HCT116 (cell line): ENCODE results near the gene PDE4D. TPM values are rescaled to one million over a fixed set of nuclear protein-coding genes. Genes with fewer than 3 reads are reported as not detected.

Experiments
- ATAC-seq: fragments of 200-7000 bp; cut with Tn5 transposase; 2 replicates; pipeline ENCODE4 v1.9.1; 2020; ENCODE audit warnings: mild to moderate bottlenecking, moderate library complexity
- BruUV-seq: library from RNA; stranded (reverse); fragments of 400-500 nt; replicated peaks from 2 replicates; lab custom pipeline; 2021; lab: Mats Ljungman, UMichigan
- CTCF ChIA-PET: fragments of 300-600 bp; sonication (Branson Sonifier 250); formaldehyde crosslinking; loops from one replicate; lab custom pipeline; 2021; ENCODE audit warnings: antibody characterized with exemption; lab: Charles Lee
- POLR2A ChIA-PET: fragments of 300-600, 350-600 bp; sonication (Branson Sonifier 250); formaldehyde crosslinking; loops from one replicate; lab custom pipeline; 2021; ENCODE audit warnings: antibody characterized with exemption; lab: Charles Lee
- RAD21 ChIA-PET, 2 experiments: fragments of 300-600 bp; sonication (Branson Sonifier 250); formaldehyde crosslinking; loops; one replicate each; lab custom pipeline; 2023; ENCODE audit warnings: low total read pairs in 2 of 2; ENCODE audit not compliant: uncharacterized antibody in 2 of 2, unreplicated experiment in 2 of 2, low non-redundant PET in 1 of 2; lab: Charles Lee
- DNase-seq: peaks from one replicate; pipeline ENCODE4 v3.0.0-alpha.2; 2010; ENCODE audit warnings: low read depth, low spot score
- H2AFZ ChIP-seq: fragments of 200-600 bp; shearing (Covaris generic), sonication (generic); 2 replicates; pipeline ENCODE4 v1.6.1; 2017; ENCODE audit warnings: low read depth, mixed run types, mixed read lengths, antibody characterized with exemption, low read length; ENCODE audit not compliant: poor library complexity, severe bottlenecking
- H3K27ac ChIP-seq: 2 replicates; pipeline ENCODE4 v1.5.1; 2012; ENCODE audit warnings: low read depth, low read length
- H3K27me3 ChIP-seq: fragments of 200-600 bp; sonication (generic); 2 replicates; pipeline ENCODE4 v1.6.1; 2016; ENCODE audit warnings: mixed run types, low read length, mixed read lengths; ENCODE audit not compliant: insufficient read depth
- H3K36me3 ChIP-seq, 2 experiments: fragments of 200-500 bp in 1 of 2; fragments of 200-600 bp in 1 of 2; sonication (Bioruptor generic) in 1 of 2; sonication (generic) in 1 of 2; 2 replicates each; pipeline versions ENCODE4 v1.5.1 to v1.6.1; 2014 to 2016; ENCODE audit warnings: low read length in 2 of 2, inconsistent platforms in 1 of 2, mixed read lengths in 1 of 2, mixed run types in 1 of 2; ENCODE audit not compliant: insufficient read depth in 2 of 2, control insufficient read depth in 1 of 2
- H3K4me1 ChIP-seq, 2 experiments: fragments of 200-600 bp in 1 of 2; sonication (generic) in 1 of 2; 2 replicates each; pipeline versions ENCODE4 v1.5.1 to v1.6.1; 2012 to 2017; ENCODE audit warnings: low read length in 2 of 2, inconsistent platforms in 1 of 2, mild to moderate bottlenecking in 1 of 2, mixed read lengths in 1 of 2, mixed run types in 1 of 2, moderate library complexity in 1 of 2; ENCODE audit not compliant: insufficient read depth in 2 of 2, control insufficient read depth in 1 of 2
- H3K4me2 ChIP-seq: fragments of 200-600 bp; sonication (generic); 2 replicates; pipeline ENCODE4 v1.6.1; 2017; ENCODE audit warnings: mixed run types, low read length, mixed read lengths
- H3K4me3 ChIP-seq, 2 experiments: fragments of 200-600 bp in 1 of 2; sonication (generic) in 1 of 2; replicated peaks in 1 of 2; 2 replicates each; pipeline ENCODE4 v1.5.1; 2011 to 2016; ENCODE audit warnings: low read length in 2 of 2, control low read depth in 1 of 2, low read depth in 1 of 2, mild to moderate bottlenecking in 1 of 2, mixed read lengths in 1 of 2, mixed run types in 1 of 2
- H3K79me2 ChIP-seq: fragments of 200-600 bp; sonication (generic); 2 replicates; pipeline ENCODE4 v1.6.1; 2017; ENCODE audit warnings: mild to moderate bottlenecking, mixed run types, low read length, moderate library complexity, mixed read lengths; ENCODE audit not compliant: insufficient read depth
- H3K9ac ChIP-seq: fragments of 200-600 bp; sonication (generic); 2 replicates; pipeline ENCODE4 v1.6.1; 2016; ENCODE audit warnings: low read length, mixed read lengths
- H3K9me2 ChIP-seq: fragments of 200-600 bp; sonication (generic), shearing (Covaris generic); 2 replicates; pipeline ENCODE4 v1.6.1; 2017; ENCODE audit warnings: mixed run types, mild to moderate bottlenecking, moderate library complexity; ENCODE audit not compliant: insufficient read depth
- H3K9me3 ChIP-seq, 2 experiments: fragments of 200-500 bp in 1 of 2; fragments of 200-600 bp in 1 of 2; sonication (Bioruptor generic) in 1 of 2; sonication (generic) in 1 of 2; 2 replicates each; pipeline ENCODE4 v1.6.1; 2014 to 2017; ENCODE audit warnings: low read length in 2 of 2, mixed read lengths in 2 of 2, inconsistent platforms in 1 of 2, low read depth in 1 of 2, mild to moderate bottlenecking in 1 of 2, mixed run types in 1 of 2, moderate library complexity in 1 of 2; ENCODE audit not compliant: control insufficient read depth in 1 of 2, insufficient read depth in 1 of 2
- H4K20me1 ChIP-seq: fragments of 200-600 bp; sonication (generic), shearing (Covaris generic); 2 replicates; pipeline ENCODE4 v1.6.1; 2017; ENCODE audit warnings: mixed run types, mild to moderate bottlenecking, moderate library complexity; ENCODE audit not compliant: insufficient read depth
- CBX3 ChIP-seq: IDR thresholded peaks from 2 replicates; pipeline ENCODE4 v1.6.1; 2012; ENCODE audit warnings: low read depth
- CEBPB ChIP-seq: IDR thresholded peaks from 2 replicates; pipeline ENCODE4 v1.6.1; 2012; ENCODE audit warnings: low read depth
- EGR1 ChIP-seq: IDR thresholded peaks from 2 replicates; pipeline ENCODE4 v1.6.1; 2012; ENCODE audit warnings: low read depth
- ELF1 ChIP-seq: IDR thresholded peaks from 2 replicates; pipeline ENCODE4 v1.6.1; 2012; ENCODE audit warnings: low read depth, borderline replicate concordance
- EZH2 ChIP-seq: fragments of 200-600 bp; sonication (generic); IDR thresholded peaks from 2 replicates; pipeline ENCODE4 v1.6.1; 2017; ENCODE audit warnings: antibody characterized with exemption, mixed run types
- EZH2phosphoT487 ChIP-seq: fragments of 200-600 bp; IDR thresholded peaks from 2 replicates; pipeline ENCODE4 v1.6.1; 2018; ENCODE audit warnings: antibody characterized with exemption, borderline replicate concordance
- FOSL1 ChIP-seq: IDR thresholded peaks from 2 replicates; pipeline ENCODE4 v1.6.1; 2012; ENCODE audit warnings: low read depth
- JUND ChIP-seq: IDR thresholded peaks from 2 replicates; pipeline ENCODE4 v1.6.1; 2012
- POLR2A ChIP-seq: IDR thresholded peaks from 2 replicates; pipeline ENCODE4 v1.7.0; 2011; ENCODE audit warnings: borderline replicate concordance; ENCODE audit not compliant: insufficient read depth, insufficient read length; ENCODE audit errors: extremely low read depth
- RAD21 ChIP-seq: IDR thresholded peaks from 2 replicates; pipeline ENCODE4 v1.6.1; 2012; ENCODE audit warnings: low read depth, mild to moderate bottlenecking
- SIN3A ChIP-seq: IDR thresholded peaks from 2 replicates; pipeline ENCODE4 v1.6.1; 2012; ENCODE audit warnings: low read depth
- SRF ChIP-seq: IDR thresholded peaks from 2 replicates; pipeline ENCODE4 v1.6.1; 2012; ENCODE audit warnings: low read depth
- TCF7L2 ChIP-seq: IDR thresholded peaks from 2 replicates; pipeline ENCODE4 v1.7.0; 2011; ENCODE audit warnings: borderline replicate concordance, inconsistent platforms; ENCODE audit not compliant: insufficient read depth, insufficient read length; ENCODE audit errors: extremely low read depth
- YY1 ChIP-seq: IDR thresholded peaks from 2 replicates; pipeline ENCODE4 v1.6.1; 2011; ENCODE audit warnings: low read length, low read depth, moderate library complexity, mild to moderate bottlenecking; ENCODE audit not compliant: insufficient replicate concordance; ENCODE audit errors: extremely low read depth
- ZFX ChIP-seq: fragments of 450-650 bp; IDR thresholded peaks from 2 replicates; pipeline ENCODE4 v1.6.1; 2017
- ZNF274 ChIP-seq: fragments of 200-500 bp; sonication (Bioruptor generic); IDR thresholded peaks from 2 replicates; pipeline ENCODE4 v1.6.1; 2014; ENCODE audit warnings: mild to moderate bottlenecking, low read depth, low read length, inconsistent platforms
- intact Hi-C: fragments of 100-400 bp; cut with micrococcal nuclease; formaldehyde crosslinking; loops from 2 replicates; pipeline ENCODE4 v1.10.0; 2022
- total RNA-seq: library from RNA; stranded (reverse); gene quantifications from one replicate; pipeline ENCODE4 v1.2.1, GENCODE V29; 2021; ENCODE audit not compliant: unreplicated experiment
- TF ChIP-seq, protein P1 (sequence below), 3 experiments: fragments of 200-600 bp in 1 of 3; sonication (generic) in 1 of 3; IDR thresholded peaks in 2 of 3; conservative IDR thresholded peaks in 1 of 3; 2 replicates each; pipeline ENCODE4 v1.5.1; 2012 to 2017; ENCODE audit warnings: low read depth in 2 of 3, low read length in 2 of 3, antibody characterized with exemption in 1 of 3, borderline replicate concordance in 1 of 3, control low read depth in 1 of 3, mild to moderate bottlenecking in 1 of 3, mixed read lengths in 1 of 3, mixed run types in 1 of 3, moderate library complexity in 1 of 3; ENCODE audit not compliant: insufficient read depth in 1 of 3
- TF ChIP-seq, protein P2 (sequence below): IDR thresholded peaks from 2 replicates; pipeline ENCODE4 v1.6.1; 2012
- TF ChIP-seq, protein P3 (sequence below): IDR thresholded peaks from 2 replicates; pipeline ENCODE4 v1.6.1; 2012; ENCODE audit warnings: low read depth
- TF ChIP-seq, protein P4 (sequence below): IDR thresholded peaks from 2 replicates; pipeline ENCODE4 v1.6.1; 2011; ENCODE audit warnings: mild to moderate bottlenecking, low read length, moderate library complexity; ENCODE audit not compliant: insufficient replicate concordance; ENCODE audit errors: extremely low read depth

The PDE4D gene
- total RNA-seq, 1 experiment from 2014 or later: 1.1 TPM

DNA sequence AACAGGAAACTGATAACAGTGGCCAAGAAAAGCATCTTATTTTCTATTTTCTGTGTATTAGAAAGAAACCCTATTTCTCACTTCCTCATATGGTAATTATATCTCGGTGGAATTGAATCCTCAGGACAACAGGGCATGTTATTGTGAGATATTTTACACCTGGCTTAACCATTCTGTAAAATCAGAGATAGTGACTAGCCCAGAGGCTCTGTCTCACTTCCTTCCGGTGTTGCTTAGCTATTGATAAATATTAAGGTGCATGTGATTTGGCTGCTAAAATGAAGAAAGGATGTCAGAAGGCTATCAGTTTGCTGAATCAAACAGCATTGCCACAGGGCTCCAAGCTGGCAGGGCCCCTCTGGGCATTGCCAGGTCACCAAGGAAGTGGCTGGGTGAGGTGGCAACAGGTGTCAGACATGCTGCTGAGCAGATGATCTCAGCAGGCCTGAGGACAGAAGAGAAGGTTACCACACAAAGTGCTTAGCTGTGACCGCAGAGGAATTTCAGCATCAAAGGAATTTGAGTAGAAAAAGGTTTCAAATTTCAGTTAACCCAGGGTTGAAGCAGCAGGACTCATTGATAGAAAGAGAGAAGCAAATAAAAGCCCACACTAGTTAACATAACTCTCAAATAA is 330.7 kb downstream of the PDE4D start:
- no peaks in the 10 kb centered on the region for H3K9me3 ChIP-seq
- ChIA-PET POLR2A (no interaction called here), CTCF (no interaction called here), RAD21 (no interaction called here)
- H3K4me2 ChIP-seq: no peak overlapping the region
- no peak overlapping the region for H3K4me3 ChIP-seq
- no peak overlapping the region for H3K9ac ChIP-seq
- H3K27ac ChIP-seq: no peak overlapping the region
- H3K4me1 ChIP-seq: no peaks in the 10 kb centered on the region
- no peaks in the 10 kb centered on the region for H4K20me1 ChIP-seq
- H3K36me3 ChIP-seq: no peaks in the 10 kb centered on the region
- ATAC-seq (no peak), DNase-seq (no peak)
- no peak overlapping the region for H2AFZ ChIP-seq
- no peaks in the 10 kb centered on the region for H3K79me2 ChIP-seq
- BruUV-seq: no TSS peak
- intact Hi-C loops: no loop called here
- no peaks in the 10 kb centered on the region for H3K9me2 ChIP-seq
- no peak for TF ChIP-seq YY1
- TF ChIP-seq, protein P1, sequence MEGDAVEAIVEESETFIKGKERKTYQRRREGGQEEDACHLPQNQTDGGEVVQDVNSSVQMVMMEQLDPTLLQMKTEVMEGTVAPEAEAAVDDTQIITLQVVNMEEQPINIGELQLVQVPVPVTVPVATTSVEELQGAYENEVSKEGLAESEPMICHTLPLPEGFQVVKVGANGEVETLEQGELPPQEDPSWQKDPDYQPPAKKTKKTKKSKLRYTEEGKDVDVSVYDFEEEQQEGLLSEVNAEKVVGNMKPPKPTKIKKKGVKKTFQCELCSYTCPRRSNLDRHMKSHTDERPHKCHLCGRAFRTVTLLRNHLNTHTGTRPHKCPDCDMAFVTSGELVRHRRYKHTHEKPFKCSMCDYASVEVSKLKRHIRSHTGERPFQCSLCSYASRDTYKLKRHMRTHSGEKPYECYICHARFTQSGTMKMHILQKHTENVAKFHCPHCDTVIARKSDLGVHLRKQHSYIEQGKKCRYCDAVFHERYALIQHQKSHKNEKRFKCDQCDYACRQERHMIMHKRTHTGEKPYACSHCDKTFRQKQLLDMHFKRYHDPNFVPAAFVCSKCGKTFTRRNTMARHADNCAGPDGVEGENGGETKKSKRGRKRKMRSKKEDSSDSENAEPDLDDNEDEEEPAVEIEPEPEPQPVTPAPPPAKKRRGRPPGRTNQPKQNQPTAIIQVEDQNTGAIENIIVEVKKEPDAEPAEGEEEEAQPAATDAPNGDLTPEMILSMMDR (IDR thresholded peaks at IDR 0.05 in 2 of 3, conservative IDR thresholded peaks at IDR 0.05 in 1 of 3; ENCODE audit: borderline replicate concordance in 1 of 3, insufficient read depth in 1 of 3, low read depth in 2 of 3, low read length in 2 of 3): no peak
- no peak for TF ChIP-seq CEBPB
- TF ChIP-seq EGR1: no peak
- TF ChIP-seq CBX3: no peak
- no peak for TF ChIP-seq ELF1
- TF ChIP-seq SRF: no peak
- TF ChIP-seq EZH2: no peak
- no peak for TF ChIP-seq FOSL1
- TF ChIP-seq RAD21: no peak
- TF ChIP-seq, protein P2, sequence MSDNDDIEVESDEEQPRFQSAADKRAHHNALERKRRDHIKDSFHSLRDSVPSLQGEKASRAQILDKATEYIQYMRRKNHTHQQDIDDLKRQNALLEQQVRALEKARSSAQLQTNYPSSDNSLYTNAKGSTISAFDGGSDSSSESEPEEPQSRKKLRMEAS: no peak
- TF ChIP-seq ZNF274: no peak
- no peak for TF ChIP-seq POLR2A
- no peak for TF ChIP-seq EZH2phosphoT487
- no peak for TF ChIP-seq JUND
- no peak for TF ChIP-seq SIN3A
- TF ChIP-seq, protein P3, sequence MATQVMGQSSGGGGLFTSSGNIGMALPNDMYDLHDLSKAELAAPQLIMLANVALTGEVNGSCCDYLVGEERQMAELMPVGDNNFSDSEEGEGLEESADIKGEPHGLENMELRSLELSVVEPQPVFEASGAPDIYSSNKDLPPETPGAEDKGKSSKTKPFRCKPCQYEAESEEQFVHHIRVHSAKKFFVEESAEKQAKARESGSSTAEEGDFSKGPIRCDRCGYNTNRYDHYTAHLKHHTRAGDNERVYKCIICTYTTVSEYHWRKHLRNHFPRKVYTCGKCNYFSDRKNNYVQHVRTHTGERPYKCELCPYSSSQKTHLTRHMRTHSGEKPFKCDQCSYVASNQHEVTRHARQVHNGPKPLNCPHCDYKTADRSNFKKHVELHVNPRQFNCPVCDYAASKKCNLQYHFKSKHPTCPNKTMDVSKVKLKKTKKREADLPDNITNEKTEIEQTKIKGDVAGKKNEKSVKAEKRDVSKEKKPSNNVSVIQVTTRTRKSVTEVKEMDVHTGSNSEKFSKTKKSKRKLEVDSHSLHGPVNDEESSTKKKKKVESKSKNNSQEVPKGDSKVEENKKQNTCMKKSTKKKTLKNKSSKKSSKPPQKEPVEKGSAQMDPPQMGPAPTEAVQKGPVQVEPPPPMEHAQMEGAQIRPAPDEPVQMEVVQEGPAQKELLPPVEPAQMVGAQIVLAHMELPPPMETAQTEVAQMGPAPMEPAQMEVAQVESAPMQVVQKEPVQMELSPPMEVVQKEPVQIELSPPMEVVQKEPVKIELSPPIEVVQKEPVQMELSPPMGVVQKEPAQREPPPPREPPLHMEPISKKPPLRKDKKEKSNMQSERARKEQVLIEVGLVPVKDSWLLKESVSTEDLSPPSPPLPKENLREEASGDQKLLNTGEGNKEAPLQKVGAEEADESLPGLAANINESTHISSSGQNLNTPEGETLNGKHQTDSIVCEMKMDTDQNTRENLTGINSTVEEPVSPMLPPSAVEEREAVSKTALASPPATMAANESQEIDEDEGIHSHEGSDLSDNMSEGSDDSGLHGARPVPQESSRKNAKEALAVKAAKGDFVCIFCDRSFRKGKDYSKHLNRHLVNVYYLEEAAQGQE: no peak
- TF ChIP-seq ZFX: no peak
- TF ChIP-seq TCF7L2: no peak
- TF ChIP-seq, protein P4, sequence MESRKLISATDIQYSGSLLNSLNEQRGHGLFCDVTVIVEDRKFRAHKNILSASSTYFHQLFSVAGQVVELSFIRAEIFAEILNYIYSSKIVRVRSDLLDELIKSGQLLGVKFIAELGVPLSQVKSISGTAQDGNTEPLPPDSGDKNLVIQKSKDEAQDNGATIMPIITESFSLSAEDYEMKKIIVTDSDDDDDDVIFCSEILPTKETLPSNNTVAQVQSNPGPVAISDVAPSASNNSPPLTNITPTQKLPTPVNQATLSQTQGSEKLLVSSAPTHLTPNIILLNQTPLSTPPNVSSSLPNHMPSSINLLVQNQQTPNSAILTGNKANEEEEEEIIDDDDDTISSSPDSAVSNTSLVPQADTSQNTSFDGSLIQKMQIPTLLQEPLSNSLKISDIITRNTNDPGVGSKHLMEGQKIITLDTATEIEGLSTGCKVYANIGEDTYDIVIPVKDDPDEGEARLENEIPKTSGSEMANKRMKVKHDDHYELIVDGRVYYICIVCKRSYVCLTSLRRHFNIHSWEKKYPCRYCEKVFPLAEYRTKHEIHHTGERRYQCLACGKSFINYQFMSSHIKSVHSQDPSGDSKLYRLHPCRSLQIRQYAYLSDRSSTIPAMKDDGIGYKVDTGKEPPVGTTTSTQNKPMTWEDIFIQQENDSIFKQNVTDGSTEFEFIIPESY: no peak
- H3K27me3 ChIP-seq: peaks cover 8% of the 10 kb centered on the region
